Measurements from ENCODE around the gene IMPG1.

DNA sequence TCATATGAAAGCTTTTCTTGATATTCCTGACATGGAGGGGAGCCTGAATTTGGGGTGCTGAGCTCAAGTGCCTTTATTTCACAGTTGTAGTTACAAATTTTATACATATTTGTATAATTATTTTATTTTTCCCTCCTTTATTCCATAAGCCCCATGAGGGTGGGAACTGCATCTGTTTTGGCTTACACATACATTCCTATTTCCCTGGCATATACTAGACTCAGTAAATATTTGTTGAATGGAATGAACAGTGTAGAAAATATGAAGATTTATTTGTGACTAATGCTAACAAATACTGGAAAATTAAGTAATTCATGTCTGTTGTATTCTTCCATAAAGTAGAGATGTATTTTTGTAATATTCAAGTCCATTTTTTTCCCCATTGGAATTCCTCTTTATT lies 196.3 kb downstream of the IMPG1 start:
- TF ChIP-seq POLR2AphosphoS5 (IDR thresholded peaks at IDR 0.05) (no peak), CTCF (IDR thresholded peaks at IDR 0.05) (no peak), POLR2A (IDR thresholded peaks at IDR 0.05; ENCODE audit: low read depth) (no peak)
